HepG2 (cell line): Measurements from ENCODE around the gene ETFA. TPM values are rescaled to one million over a fixed set of nuclear protein-coding genes. Genes with fewer than 3 reads are reported as not detected.

Source experiments
- ATAC-seq: fragments of 200-7000 bp; cut with Tn5 transposase; 3 replicates; pipeline ENCODE4 v1.9.1; 2020; ENCODE audit warnings: mild to moderate bottlenecking, moderate library complexity
- BruUV-seq: library from RNA; stranded (reverse); fragments of 400-500 nt; replicated peaks from 2 replicates; lab custom pipeline; 2021; lab: Mats Ljungman, UMichigan
- CTCF ChIA-PET: fragments of 300-600 bp; formaldehyde crosslinking; extraction: SDS; loops from one replicate; lab custom pipeline; 2021; ENCODE audit warnings: low total read pairs, inconsistent platforms, low intra/inter-chr PET ratio; lab: Yijun Ruan, JAX
- POLR2A ChIA-PET: fragments of 350-600 bp; sonication (Branson Sonifier 250); formaldehyde crosslinking; loops from one replicate; lab custom pipeline; 2020; ENCODE audit warnings: antibody characterized with exemption, inconsistent platforms; lab: Yijun Ruan, JAX
- DNase-seq: peaks from one replicate; pipeline ENCODE4 v3.0.0-alpha.2; 2015; ENCODE audit warnings: low spot score
- FAIRE-seq: peaks from 3 replicates; lab custom pipeline; 2011; peaks lifted over from hg19 to GRCh38; lab: Jason Lieb, UNC
- H2AFZ ChIP-seq: one replicate; pipeline ENCODE4 v1.6.1; 2011; ENCODE audit warnings: low read length, inconsistent platforms
- H3K27ac ChIP-seq: fragments of 300-600 bp; 3 replicates; pipeline ENCODE4 v1.8.0; 2011; ENCODE audit warnings: mixed run types, mild to moderate bottlenecking, mixed read lengths, low read length, inconsistent platforms; ENCODE audit not compliant: insufficient read depth; ENCODE audit errors: extremely low read length
- H3K27me3 ChIP-seq, 2 experiments: fragments of 200-600 bp in 1 of 2; 2 replicates in 1 of 2; 3 replicates in 1 of 2; pipeline versions ENCODE4 v1.6.0 to v1.8.0; 2011; ENCODE audit warnings: low read length in 2 of 2, mild to moderate bottlenecking in 2 of 2, moderate library complexity in 2 of 2, inconsistent platforms in 1 of 2; ENCODE audit not compliant: insufficient read depth in 2 of 2, control insufficient read depth in 1 of 2
- H3K36me3 ChIP-seq, 2 experiments: fragments of 200-600 bp in 1 of 2; replicated peaks in 1 of 2; 2 replicates in 1 of 2; 3 replicates in 1 of 2; pipeline versions ENCODE4 v1.5.1 to v1.8.0; 2011; ENCODE audit warnings: low read length in 2 of 2, inconsistent platforms in 1 of 2; ENCODE audit not compliant: insufficient read depth in 2 of 2, control insufficient read depth in 1 of 2
- H3K4me1 ChIP-seq: 2 replicates; pipeline ENCODE4 v1.5.1; 2012; ENCODE audit warnings: low read length, inconsistent platforms; ENCODE audit not compliant: insufficient read depth
- H3K4me2 ChIP-seq: 2 replicates; pipeline ENCODE4 v1.6.0; 2011; ENCODE audit warnings: low read depth, low read length, inconsistent platforms
- H3K4me3 ChIP-seq, 3 experiments: fragments of 200-600 bp in 1 of 3; sonication (generic), shearing (Covaris generic) in 1 of 3; replicated peaks in 1 of 3; 2 replicates each; pipeline ENCODE4 v1.5.1; 2011 to 2016; ENCODE audit warnings: low read length in 3 of 3, inconsistent platforms in 2 of 3, low read depth in 2 of 3, mild to moderate bottlenecking in 2 of 3, control low read depth in 1 of 3, mixed read lengths in 1 of 3; ENCODE audit not compliant: insufficient read depth in 1 of 3
- H3K79me2 ChIP-seq: one replicate; pipeline ENCODE4 v1.6.1; 2011; ENCODE audit warnings: low read length, inconsistent platforms; ENCODE audit not compliant: insufficient read depth
- H3K9ac ChIP-seq: 2 replicates; pipeline ENCODE4 v1.6.0; 2011; ENCODE audit warnings: mild to moderate bottlenecking, low read depth, low read length, inconsistent platforms; ENCODE audit not compliant: insufficient read depth
- H3K9me3 ChIP-seq: 2 replicates; pipeline ENCODE4 v1.5.1; 2012; ENCODE audit warnings: mild to moderate bottlenecking, low read length
- H4K20me1 ChIP-seq: 2 replicates; pipeline ENCODE4 v1.6.0; 2011; ENCODE audit warnings: inconsistent platforms, mild to moderate bottlenecking, low read length, moderate library complexity; ENCODE audit not compliant: insufficient read depth
- ARID4A ChIP-seq: sonication (generic); formaldehyde crosslinking; IDR thresholded peaks from 2 replicates; pipeline ENCODE4 v1.5.0; 2020; ENCODE audit warnings: mild to moderate bottlenecking, missing genetic modification reagents, borderline replicate concordance
- ATF7-NPFF ChIP-seq: sonication (generic); formaldehyde crosslinking; IDR thresholded peaks from 2 replicates; pipeline ENCODE4 v1.8.1; 2023; ENCODE audit warnings: mild to moderate bottlenecking, low read depth, missing genetic modification reagents, moderate library complexity
- MAFF ChIP-seq: IDR thresholded peaks from 2 replicates; pipeline ENCODE4 v1.6.1; 2011; ENCODE audit warnings: low read depth, low read length, improper control_type of control experiment
- NR3C1 ChIP-seq: sonication (generic); formaldehyde crosslinking; IDR thresholded peaks from 2 replicates; pipeline ENCODE4 v1.4.0; 2020; ENCODE audit warnings: missing genetic modification reagents
- PAX8 ChIP-seq: sonication (generic); formaldehyde crosslinking; IDR thresholded peaks from 2 replicates; pipeline ENCODE4 v1.8.0; 2022; ENCODE audit warnings: mild to moderate bottlenecking, missing genetic modification reagents, borderline replicate concordance
- SIX4 ChIP-seq: sonication (generic); formaldehyde crosslinking; IDR thresholded peaks from 2 replicates; pipeline ENCODE4 v1.4.0; 2020; ENCODE audit warnings: missing genetic modification reagents
- SSRP1 ChIP-seq: IDR thresholded peaks from 2 replicates; pipeline ENCODE4 v1.6.1; 2016; ENCODE audit warnings: control low read depth
- ZNF207 ChIP-seq: fragments of 450-650 bp; IDR thresholded peaks from 2 replicates; pipeline ENCODE4 v1.6.1; 2016; ENCODE audit warnings: antibody characterized with exemption, borderline replicate concordance
- ZNF292 ChIP-seq: sonication (generic); formaldehyde crosslinking; IDR thresholded peaks from 2 replicates; pipeline ENCODE4 v1.8.1; 2022; ENCODE audit warnings: mild to moderate bottlenecking, low read depth, missing genetic modification reagents, borderline replicate concordance
- ZNF335 ChIP-seq: sonication (generic); formaldehyde crosslinking; IDR thresholded peaks from 2 replicates; pipeline ENCODE4 v1.4.0; 2020; ENCODE audit warnings: missing genetic modification reagents
- ZSCAN31 ChIP-seq: sonication (generic); formaldehyde crosslinking; IDR thresholded peaks from 2 replicates; pipeline ENCODE4 v1.5.0; 2020; ENCODE audit warnings: low read depth, mild to moderate bottlenecking, missing genetic modification reagents
- ZSCAN5A ChIP-seq: sonication (generic); formaldehyde crosslinking; IDR thresholded peaks from 2 replicates; pipeline ENCODE4 v1.8.0; 2022; ENCODE audit warnings: mild to moderate bottlenecking, missing genetic modification reagents, borderline replicate concordance
- WGBS: methylation state at CpG from one replicate; pipeline ENCODE4 v1.1.6; 2017; ENCODE audit warnings: low lambda C conversion rate; 5-methylcytosine and 5-hydroxymethylcytosine counted together
- in situ Hi-C: cut with HindIII; loops from 2 replicates; pipeline ENCODE4 v1.10.0; 2017; ENCODE audit warnings: low pct_unique_long_range_greater_than_20kb; ENCODE audit not compliant: extremely low pct_ligation_motif_present
- intact Hi-C: fragments of 100-400 bp; cut with micrococcal nuclease; formaldehyde crosslinking; loops from one replicate; pipeline ENCODE4 v1.10.0; 2022; ENCODE audit not compliant: unreplicated experiment
- polyA plus RNA-seq, 8 experiments: library from polyadenylated mRNA; depleted of rRNA in 3 of 8; stranded (reverse) in 7 of 8; unstranded in 1 of 8; fragments of >200 nt; fragmentation: Illumina TruSeq in 4 of 8; extraction: Trizol in 4 of 8; gene quantifications; 2 replicates each; pipeline versions ENCODE4 v1.2.1 to v1.2.3, GENCODE V29; 2011 to 2016; ENCODE audit warnings: low read depth in 4 of 8, missing spikeins in 1 of 8, mixed read lengths in 1 of 8; ENCODE audit not compliant: insufficient read depth in 1 of 8
- total RNA-seq, 5 experiments: library from RNA; depleted of rRNA; stranded (reverse); fragments of >200 nt; fragmentation: Illumina TruSeq; extraction: Trizol; gene quantifications; 2 replicates each; pipeline ENCODE4 v1.2.3, GENCODE V29; 2016; ENCODE audit warnings: low read depth in 1 of 5
- TF ChIP-seq, protein P1 (sequence below): sonication (generic); formaldehyde crosslinking; IDR thresholded peaks from 2 replicates; pipeline ENCODE4 v1.4.0; 2020; ENCODE audit warnings: missing genetic modification reagents, mild to moderate bottlenecking, borderline replicate concordance
- TF ChIP-seq, protein P2 (sequence below): sonication (generic); formaldehyde crosslinking; IDR thresholded peaks from 2 replicates; pipeline ENCODE4 v1.4.0; 2020; ENCODE audit warnings: missing genetic modification reagents

Gene ETFA
- total and polyA plus RNA-seq, 2 of the 13 experiments (the other 11 are each of a cell fraction or from before 2014, with no cell fraction given): 291 to 396 TPM

GRCh38 chr15:76251717-76252116 lies 59.6 kb downstream of the ETFA start:
- H3K4me3 ChIP-seq: no peak overlapping the region
- H3K4me2 ChIP-seq: no peak overlapping the region
- no peaks in the 10 kb centered on the region for H3K9me3 ChIP-seq
- ChIA-PET CTCF (no interaction called here), POLR2A (no interaction called here)
- intact Hi-C loops (no loop called here), in situ Hi-C loops (no loop called here)
- BruUV-seq: no TSS peak
- DNase-seq (no peak), ATAC-seq (no peak), FAIRE-seq (no peak)
- WGBS: 97% methylated on average over 4 of the region's 4 CpGs
- H3K79me2 ChIP-seq: peaks cover 6% of the 10 kb centered on the region
- H3K4me1 ChIP-seq: no peaks in the 10 kb centered on the region
- no peak overlapping the region for H3K9ac ChIP-seq
- no peaks in the 10 kb centered on the region for H4K20me1 ChIP-seq
- no peak overlapping the region for H2AFZ ChIP-seq
- no peak overlapping the region for H3K27ac ChIP-seq
- H3K36me3 ChIP-seq: peaks cover 1 to 34% of the 10 kb centered on the region in 2 experiments; a peak in 3 of 5 replicates
- no peaks in the 10 kb centered on the region for H3K27me3 ChIP-seq
- no peak for TF ChIP-seq ARID4A
- TF ChIP-seq ZSCAN31: no peak
- no peak for TF ChIP-seq SSRP1 (CRISPR knock-in tag)
- TF ChIP-seq, protein P1, sequence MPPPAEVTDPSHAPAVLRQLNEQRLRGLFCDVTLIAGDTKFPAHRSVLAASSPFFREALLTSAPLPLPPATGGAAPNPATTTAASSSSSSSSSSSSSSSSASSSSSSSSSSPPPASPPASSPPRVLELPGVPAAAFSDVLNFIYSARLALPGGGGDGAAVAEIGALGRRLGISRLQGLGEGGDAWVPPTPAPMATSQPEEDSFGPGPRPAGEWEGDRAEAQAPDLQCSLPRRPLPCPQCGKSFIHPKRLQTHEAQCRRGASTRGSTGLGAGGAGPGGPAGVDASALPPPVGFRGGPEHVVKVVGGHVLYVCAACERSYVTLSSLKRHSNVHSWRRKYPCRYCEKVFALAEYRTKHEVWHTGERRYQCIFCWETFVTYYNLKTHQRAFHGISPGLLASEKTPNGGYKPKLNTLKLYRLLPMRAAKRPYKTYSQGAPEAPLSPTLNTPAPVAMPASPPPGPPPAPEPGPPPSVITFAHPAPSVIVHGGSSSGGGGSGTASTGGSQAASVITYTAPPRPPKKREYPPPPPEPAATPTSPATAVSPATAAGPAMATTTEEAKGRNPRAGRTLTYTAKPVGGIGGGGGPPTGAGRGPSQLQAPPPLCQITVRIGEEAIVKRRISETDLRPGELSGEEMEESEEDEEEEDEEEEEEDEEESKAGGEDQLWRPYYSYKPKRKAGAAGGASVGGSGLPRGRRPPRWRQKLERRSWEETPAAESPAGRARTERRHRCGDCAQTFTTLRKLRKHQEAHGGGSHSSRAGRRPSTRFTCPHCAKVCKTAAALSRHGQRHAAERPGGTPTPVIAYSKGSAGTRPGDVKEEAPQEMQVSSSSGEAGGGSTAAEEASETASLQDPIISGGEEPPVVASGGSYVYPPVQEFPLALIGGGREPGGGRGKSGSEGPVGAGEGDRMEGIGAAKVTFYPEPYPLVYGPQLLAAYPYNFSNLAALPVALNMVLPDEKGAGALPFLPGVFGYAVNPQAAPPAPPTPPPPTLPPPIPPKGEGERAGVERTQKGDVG: no peak
- no peak for TF ChIP-seq ATF7-NPFF (CRISPR knock-in tag)
- TF ChIP-seq ZNF292 (CRISPR knock-in tag): no peak
- TF ChIP-seq SIX4 (CRISPR knock-in tag): no peak
- no peak for TF ChIP-seq ZSCAN5A
- TF ChIP-seq, protein P2, sequence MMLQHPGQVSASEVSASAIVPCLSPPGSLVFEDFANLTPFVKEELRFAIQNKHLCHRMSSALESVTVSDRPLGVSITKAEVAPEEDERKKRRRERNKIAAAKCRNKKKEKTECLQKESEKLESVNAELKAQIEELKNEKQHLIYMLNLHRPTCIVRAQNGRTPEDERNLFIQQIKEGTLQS (CRISPR knock-in tag): no peak
- TF ChIP-seq ZNF335 (CRISPR knock-in tag): no peak
- no peak for TF ChIP-seq ZNF207
- no peak for TF ChIP-seq NR3C1 (CRISPR knock-in tag)
- TF ChIP-seq PAX8 (CRISPR knock-in tag): no peak
- no peak for TF ChIP-seq MAFF
